SK-N-SH (cell line): ENCODE measurements around the gene ACAP2. TPM values are rescaled to one million over a fixed set of nuclear protein-coding genes. Genes with fewer than 3 reads are reported as not detected.

Experiments used
- polyA plus RNA-seq, 3 experiments: library from polyadenylated mRNA; depleted of rRNA; stranded (reverse); fragments of >200 nt; gene quantifications; 2 replicates each; pipeline ENCODE4 v1.2.3, GENCODE V29; 2012
- small RNA-seq, 7 experiments: library from RNA; depleted of rRNA; stranded (forward); fragments of <200 nt; gene quantifications; one replicate each; pipeline ENCODE3, GENCODE V24; 2012

The ACAP2 gene
- polyA plus RNA-seq, 1 of the 3 experiments (the other 2 are of a cell fraction), result 6.8 TPM

Small RNA genes lying within 50 kb of the gene (small RNA-seq; reads per million reads assigned to genes)
- 0 reads per million in 7 experiments for gene RF00019

Other genes starting within 250 kb of the ACAP2 start
- 22.1 and 22.6 TPM in 2 replicates for gene XXYLT1, start 171.9 kb downstream of the ACAP2 start, polyA plus RNA-seq (2012; rRNA removed)
- gene PPP1R2, start 100.3 kb upstream of the ACAP2 start, polyA plus RNA-seq (2012; rRNA removed), result 6.9 and 8.1 TPM in 2 replicates
- gene APOD, start 140.9 kb upstream of the ACAP2 start, polyA plus RNA-seq (2012; rRNA removed), result 0.05 TPM in 1 of 2 replicates, not detected in the other